NCI-H2029 treated with DMSO at 0.1 percent for 48 hours (cell line): ENCODE measurements around the gene GAB2.

ENCODE experiments used
- DNase-seq: peaks from one replicate; lab custom pipeline; 2025; lab: John Stamatoyannopoulos, UW

The GAB2 gene

DNA sequence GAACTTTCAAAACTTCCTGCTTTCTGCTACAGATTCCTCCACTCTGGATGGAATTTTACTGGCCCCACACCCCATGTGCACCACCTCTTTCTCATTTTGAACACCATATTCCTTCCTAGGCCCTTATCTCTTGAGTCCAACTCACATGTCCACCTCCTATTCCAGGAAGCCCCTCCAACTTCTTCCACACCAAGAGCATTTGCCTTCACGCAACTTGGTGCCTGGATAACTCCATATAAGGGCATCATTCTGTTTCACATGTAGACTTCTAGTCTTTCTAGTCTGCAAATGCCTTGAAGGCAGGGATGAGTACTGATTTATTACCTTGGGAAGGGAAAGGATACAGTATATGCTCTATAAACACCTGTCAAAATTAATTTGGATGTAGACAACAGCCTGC lies 17.5 kb downstream of the GAB2 start:
- DNase-seq, result no peak

DNA sequence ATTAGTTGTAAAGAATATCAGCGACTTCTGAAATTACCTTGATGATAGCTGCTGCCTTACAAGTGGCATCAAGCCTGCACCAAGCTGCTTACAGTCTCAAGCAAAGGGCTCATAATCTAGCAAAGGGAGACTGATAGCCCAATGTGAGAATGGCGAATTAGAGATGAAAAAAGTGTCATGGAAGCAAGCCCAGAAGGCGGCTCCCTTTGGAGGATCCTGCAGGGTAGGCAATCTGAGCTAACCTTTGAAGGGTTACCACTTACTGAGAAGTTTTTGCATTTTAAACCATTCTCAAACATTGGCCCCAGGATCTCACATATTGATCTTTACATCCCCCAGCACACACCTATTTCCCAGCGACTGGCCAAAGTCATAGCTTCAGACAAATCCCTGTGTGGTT lies 18.5 kb downstream of the GAB2 start:
- DNase-seq, result no peak

DNA sequence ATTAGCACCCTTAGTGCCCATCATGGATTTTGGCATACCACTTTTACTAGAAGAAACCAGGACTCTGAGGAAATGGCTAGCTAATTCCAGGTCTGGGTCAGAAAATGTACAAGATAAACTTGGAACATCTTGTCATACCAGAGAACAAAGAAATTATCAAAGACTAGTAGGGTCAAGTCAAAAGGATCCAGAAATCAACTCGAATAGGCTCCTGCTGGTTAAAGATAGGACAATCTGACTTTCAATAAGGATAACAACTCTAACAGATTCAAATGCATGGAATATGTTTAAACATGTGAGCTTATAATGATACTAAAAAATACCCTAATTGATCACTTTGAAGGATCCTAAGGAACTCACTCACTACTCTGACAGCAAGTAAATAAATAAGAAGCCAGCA lies 18.9 kb downstream of the GAB2 start:
- DNase-seq, result no peak

DNA sequence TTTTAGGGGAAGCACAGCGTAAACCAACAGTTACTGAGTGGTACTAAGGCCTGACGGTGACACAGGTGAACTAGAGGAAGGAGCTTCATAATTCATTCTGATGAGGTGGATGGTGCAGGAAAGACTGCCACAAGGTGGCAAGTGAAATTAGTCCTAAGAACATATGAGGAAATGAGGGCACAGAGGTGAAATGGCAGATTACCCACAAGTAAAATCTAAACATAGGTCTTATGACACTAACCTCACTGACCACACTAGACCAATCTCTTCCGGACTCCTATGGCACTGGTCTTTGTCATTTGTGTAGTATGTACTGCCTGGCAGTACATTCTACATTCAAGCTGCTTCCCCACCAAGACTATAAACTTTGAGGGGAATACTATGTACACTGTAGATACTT lies 20.2 kb downstream of the GAB2 start:
- DNase-seq, result no peak

DNA sequence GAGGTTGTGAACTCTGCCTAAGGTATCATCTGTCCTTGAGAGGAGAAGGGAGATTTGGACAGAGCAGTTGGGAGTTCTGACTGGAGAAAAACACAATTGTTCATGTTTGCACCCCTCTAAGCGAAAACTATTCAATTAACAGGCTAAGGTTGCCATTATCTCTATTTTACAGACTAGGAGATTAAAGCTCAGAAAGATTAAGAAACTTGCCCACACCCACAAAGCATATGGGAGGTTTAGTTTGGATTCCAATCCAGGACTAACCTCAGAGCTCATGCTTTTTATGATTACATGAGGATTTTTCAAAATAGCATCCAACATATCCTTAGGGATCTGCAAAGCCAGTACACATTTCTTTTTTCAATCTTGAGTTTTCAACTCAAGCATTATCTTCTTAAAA lies 22.0 kb downstream of the GAB2 start:
- DNase-seq, result no peak

DNA sequence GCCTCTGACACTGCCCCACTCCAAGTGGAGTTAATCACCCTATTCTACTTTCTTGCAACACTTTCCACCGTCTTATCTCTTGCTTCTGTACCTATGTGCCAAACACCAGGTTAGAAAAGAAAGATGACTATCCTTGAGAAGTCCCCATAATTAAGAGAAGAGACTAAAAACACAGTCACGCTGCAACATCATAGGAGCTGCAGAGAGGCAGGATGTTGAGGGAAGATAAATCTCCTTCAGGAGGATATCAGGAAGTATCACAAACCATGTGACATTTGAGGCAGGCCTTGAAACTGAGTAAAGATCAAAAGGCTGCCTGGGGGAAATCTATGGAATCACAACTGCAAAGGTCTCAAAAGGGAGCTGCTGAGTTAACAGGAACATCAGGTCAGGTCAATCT lies 24.8 kb downstream of the GAB2 start:
- DNase-seq, result no peak

DNA sequence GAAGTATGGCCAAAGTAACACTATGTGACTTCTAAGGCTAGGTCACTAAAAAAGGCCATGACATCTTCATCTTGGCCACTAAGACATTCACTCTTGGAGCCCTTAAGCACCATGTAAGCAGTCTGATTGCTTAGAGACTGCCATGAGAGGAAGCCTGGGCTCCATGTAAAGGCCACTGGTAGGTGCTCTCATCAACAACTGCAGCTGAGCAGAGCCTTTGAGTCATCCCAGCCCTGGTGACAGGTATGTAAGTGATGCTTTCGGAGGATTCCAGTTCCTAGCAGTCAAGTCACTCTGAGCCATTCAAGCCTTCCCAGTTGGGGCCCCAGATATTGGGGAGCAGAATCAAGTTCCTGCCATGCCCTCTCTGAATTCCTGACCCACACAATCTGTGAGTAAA lies 26.2 kb downstream of the GAB2 start:
- no peak for DNase-seq

DNA sequence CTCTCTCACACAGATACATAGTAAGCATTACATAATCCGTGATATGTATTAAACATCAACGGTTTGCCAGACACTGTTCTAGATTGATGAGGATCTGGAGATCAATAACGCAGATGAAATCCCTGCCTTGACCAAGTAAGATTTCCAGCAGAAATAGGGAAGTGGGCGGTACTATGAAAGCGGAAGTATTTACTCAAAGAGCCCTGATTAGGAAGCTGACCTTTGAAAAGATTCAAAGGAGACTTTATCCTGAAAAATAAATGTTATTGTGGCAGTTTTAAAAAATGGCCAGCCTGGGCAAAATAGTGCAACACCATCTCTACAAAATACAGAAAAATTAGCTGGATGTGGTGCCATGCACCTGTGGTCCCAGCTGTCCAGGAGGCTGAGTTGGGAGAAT lies 26.8 kb downstream of the GAB2 start:
- DNase-seq, result no peak

DNA sequence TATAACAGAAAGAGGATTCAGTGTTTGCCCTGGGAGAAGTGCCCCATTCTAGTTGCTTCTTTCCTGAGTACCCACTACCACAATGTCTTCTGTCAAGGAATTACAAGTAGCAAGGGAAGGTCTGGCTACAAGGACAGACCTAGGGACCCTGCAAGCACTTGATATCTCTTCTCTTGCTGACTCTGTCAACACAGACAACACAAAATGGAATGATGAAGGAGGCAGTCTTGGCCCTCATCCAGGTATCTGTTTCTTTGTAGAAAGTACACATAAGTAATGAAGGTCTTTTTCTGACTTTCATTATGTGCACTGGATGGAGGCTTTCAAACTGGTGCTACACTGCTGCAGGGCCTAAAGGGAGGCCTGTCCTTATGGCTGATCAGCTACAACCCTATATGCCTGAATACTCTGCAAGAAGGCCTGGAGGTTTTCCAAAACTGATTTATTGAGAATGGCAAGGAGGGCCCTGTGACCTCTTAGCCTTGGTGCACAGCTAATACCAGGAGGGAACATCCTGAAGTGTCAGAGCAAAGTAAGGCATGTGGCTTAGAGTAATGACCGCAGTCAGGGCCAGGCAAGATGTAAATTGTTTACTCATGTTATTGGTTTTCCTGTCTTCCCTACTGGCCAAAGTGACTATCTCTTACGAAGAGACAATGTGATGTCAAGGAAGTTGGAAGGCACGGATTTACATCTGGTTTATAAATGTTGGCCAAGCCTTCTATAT lies 31.2 kb downstream of the GAB2 start:
- no peak for DNase-seq

DNA sequence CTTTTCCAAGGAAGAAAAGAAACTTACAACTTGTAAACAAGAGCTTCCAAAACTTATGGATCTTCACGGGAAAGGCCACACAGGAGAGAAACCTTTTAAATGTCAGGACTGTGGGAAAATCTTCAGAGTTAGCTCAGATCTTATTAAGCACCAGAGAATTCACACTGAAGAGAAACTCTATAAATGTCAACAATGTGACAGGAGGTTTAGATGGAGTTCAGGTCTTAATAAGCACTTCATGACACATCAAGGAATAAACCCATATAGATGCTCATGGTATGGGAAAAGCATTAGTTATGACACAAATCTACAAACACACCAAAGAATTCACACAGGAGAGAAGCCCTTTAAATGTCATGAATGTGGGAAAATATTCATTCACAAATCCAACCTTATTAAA lies 32.4 kb downstream of the GAB2 start:
- DNase-seq, result no peak

DNA sequence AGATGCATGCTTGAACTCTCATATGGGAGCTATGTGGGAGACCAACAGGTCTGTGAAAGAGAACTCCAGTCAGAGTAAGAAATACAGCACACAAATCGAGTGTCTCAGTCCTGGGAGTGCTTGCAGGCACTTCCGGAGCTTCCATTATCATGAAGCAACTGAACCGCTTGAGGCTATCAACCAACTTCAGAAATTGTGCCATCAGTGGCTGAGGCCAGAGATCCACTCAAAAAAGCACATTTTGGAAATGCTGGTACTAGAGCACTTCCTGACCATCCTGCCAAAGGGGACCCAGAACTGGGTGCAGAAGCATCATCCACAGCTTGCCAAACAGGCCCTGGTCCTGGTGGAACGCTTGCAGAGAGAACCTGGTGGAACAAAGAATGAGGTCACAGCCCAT lies 33.4 kb downstream of the GAB2 start:
- DNase-seq, result no peak

DNA sequence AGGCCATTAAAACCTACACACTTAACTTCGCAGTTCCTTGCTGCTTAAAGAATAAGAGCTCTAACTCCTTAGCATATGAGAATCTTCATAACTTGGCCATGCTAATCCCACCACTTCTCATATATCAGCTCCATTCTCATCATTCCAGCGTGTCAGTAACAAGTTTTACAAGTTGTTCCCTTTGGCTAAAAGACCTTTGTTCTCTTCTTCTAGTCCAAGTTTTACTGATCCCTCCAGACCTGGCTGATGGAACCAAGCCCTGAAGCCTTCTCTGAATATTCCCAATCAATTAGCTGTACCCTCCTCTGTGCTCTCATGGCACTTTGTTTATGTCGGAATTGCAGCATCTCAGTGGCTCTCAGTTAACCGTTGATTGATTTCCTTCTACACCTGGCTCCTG lies 35.8 kb downstream of the GAB2 start:
- DNase-seq, result no peak

DNA sequence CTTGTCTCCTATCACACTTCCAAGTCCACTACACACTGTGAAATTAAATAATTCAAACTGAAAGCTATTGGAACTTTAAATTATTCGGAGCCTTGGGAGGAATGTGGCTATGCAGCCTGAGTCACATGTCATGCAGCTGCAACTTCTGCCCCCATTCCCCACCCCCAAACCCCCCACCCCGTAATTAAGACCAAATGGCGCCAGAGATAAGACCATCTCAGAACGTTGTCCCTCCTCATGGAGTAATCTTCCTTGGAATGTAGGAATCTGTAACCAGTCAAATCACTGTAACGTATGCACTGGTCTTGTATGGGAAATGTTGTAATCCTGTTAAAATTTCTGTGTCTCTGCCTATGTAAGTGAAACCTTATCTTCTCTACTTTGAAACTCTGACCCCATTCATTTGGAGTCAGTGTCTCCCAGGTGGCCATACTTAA lies 37.0 kb downstream of the GAB2 start:
- no peak for DNase-seq

DNA sequence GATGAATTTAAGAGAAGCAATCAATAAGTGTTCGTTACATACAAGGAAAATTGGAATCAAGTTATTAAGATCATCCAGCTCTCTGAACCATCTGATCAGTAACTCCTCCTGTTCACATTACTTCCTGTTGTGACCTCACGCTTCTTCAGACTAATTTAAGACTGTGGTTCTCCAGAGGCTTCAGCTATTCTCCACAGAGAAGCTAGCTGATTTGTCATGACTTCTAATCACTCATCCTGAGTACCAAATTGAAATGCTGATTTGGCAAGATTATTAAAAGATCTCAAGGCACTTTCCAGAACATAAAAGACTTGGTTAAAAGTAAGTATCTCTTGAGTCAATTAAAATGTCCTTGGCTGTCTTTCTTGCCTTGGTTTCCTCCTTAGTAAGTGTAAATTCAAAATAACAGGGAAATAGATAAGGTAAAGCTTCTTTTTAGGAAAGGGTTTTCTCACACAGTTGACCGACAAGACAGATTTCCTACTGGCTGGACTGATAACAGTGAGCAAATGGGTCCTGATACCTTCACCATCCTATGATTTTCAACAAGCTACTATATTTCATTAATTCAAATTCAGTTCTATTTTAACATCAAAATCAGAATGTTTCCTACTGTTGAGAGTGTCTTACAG lies 38.5 kb downstream of the GAB2 start:
- no peak for DNase-seq

DNA sequence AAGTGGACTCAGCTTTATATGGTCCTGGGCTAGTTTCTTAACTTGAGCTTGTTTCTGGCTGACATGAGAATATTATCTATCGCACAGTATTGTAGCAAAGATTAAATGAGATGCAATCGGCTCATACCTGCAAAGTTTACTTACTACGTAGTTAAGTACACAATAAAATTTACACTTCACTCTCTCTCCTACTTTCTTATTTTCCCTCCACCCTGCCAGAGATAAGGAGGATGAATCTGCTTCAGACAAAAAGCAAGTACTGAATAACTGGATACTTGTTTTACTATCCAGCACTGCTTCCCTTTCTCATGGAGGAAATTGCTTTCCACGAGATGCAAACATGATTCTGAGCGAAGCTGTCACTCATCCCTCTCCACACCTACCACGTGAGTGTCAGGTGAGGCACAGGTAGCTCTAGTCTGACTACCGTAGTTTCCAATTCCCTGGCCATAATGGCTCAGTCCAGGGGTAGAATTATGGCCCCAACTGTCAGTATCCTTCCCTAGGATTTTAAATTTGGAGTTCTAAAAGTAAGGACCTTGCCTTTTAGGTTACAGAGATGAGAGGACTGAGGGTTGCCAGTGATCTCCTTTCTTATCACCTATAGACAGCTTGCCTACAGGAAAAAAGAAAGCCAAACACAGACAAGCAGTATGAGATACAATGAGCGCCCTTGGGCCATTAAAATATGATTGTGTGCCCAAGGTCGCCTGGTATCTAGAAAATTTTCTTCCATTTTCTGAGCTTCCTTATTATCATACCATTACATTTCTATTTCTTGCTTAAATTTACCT lies 39.8 kb downstream of the GAB2 start:
- no peak for DNase-seq

DNA sequence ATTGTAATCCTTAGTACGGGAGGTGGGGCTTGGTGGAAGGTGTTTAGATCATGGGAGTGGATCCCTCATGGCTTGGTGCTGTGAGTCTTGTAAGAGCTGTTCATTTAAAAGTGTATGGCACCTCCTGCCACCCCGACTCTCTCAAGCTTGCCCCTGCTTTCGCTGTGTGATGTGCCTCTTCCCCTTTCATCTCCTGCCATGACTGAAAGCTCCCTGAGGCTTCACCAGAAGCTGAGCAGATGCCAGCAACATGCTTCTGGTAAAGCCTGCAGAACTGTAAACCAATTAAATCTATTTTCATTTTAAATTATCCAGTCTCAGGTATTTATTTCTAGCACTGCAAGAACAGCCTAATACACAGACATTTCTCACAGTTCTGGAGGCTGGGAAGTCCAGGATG lies 40.8 kb downstream of the GAB2 start:
- no peak for DNase-seq

DNA sequence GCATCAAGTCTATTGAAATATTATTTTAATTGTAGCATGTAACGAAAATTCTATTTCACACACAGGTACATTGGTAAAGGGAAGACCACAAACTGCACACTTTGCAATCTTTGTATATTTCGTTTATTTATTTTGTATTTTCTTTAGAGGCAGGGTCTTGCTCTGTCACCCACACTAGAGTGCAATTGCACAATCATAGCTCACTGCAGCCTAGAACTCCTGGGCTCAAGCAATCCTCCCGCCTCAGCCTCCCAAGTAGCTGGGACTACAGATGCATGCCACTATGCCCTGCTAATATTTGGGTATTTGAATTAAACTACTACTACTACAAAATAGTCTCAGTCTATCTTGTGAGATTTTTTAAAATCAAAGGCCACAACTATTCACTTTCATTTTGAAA lies 42.7 kb downstream of the GAB2 start:
- no peak for DNase-seq

DNA sequence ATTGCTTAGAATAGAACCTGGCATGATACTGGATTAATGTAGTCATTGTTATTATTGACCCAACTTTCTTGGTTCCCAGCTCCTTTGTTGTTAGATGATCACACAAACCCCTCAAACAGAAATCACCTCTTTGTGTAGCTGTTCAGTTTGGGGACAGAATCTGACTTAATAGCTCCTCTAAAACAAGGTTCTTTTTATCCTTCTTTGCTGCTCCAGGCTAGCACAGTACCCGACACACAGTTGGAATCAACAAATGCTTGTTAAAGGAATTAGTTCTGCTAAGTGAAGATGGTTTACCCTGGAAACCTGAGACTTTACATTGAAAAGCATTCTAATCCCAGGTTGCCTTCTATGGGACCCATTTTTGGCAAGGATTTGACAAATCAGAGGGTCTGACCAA lies 43.9 kb downstream of the GAB2 start:
- no peak for DNase-seq

DNA sequence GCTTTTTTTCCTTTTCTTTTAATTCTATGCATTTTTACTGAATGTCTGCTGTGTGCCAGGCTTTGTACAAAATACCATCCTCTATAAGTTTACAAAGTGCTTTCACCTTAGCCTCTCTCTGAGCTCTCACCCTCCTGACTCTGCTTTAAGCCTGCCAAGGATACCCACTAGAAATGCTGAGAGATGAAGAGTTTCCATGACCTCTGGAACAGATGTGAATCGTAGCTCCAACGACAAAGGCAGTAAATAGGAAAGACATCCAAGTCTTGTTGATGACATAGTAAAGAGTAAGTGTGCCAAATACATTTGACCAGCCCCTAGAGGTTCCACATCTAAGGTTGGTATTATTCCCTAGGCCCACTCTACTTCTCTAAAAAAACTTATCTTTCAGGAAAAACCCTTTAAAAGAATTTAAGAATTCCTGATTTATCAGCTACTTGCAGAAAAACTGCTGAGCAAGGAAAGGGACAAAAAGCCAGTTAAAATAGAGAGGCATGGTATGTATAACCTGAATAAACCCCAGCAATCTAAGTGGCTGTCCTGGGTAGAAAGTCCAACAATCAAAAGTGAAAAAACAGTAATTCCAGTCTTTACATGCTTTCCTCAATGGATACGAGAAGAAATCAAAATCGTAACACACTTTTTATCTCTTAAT lies 45.4 kb downstream of the GAB2 start:
- DNase-seq, result no peak

DNA sequence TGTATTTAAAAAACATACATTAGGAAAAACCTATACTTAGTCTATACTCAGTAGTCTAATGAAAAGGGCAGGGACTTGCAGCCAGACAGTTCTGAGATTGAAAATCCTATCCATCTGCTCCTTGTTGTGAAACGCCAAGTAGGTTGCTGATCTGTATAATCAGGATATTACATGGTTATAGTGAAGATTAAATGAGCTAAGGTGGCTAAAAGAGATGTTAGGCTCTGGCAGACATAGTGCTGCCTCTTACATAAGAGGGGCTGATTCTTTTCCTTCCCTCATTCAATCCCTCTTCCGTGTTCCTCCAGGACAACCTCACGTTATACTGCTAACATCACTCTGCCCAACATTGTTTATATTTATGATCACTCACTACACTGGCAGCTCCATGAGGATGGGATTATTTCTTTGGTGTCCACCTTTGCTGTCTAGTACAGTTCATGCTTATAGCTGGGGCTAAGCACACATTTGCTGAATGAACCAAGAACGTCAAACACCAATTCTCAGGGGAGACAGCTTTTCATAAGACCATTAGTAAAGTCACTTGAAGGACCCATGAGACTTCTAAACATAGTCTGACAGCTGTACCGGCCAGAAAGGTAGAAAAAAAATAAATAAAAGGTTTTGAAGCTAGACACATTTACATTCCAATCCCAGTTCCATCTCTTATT lies 46.3 kb downstream of the GAB2 start:
- DNase-seq, result no peak

DNA sequence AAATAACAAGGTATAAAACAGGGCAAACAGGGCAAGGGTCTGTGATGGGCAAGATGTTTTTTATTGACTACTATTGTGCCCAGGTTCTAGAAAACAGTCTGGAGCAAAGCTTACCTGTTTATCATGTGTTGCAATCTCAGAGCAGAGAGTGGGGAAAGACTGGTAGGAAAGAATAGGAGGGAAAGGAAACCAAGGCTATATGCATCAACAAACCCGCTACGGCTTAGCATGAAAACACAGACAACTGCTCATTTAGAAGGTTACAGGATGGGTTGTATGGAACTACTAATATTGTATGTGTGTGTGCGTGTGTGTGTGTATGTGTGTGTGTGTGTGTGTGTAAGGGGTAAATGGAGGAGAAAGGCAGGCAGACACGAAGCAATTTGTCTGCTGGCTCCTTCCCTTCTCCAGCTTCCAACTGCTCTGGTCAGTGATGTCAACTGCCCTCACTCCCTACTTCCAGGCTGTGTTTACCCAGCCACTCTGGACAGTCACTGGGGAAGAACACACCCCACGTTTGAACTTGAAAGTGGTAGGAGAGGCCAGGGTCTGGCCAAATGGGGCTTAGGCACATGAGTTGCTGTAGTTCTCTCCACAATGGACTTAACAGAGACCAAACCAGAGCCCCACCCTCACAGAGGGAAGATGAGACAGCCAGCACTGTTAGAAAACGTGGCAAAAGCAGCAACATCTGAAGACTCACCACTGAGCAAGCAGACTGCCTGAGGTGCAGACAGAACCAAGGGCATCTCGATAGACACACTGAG lies 47.0 kb downstream of the GAB2 start:
- no peak for DNase-seq
